GM18517 (cell line): ENCODE data around the gene RALGPS2.

ENCODE experiments used
- ATAC-seq: cut with Tn5 transposase; IDR thresholded peaks from one replicate; pipeline ENCODE4 v1.9.1; 2021; ENCODE audit warnings: mild to moderate bottlenecking, moderate library complexity; ENCODE audit not compliant: unreplicated experiment

RALGPS2 gene

DNA sequence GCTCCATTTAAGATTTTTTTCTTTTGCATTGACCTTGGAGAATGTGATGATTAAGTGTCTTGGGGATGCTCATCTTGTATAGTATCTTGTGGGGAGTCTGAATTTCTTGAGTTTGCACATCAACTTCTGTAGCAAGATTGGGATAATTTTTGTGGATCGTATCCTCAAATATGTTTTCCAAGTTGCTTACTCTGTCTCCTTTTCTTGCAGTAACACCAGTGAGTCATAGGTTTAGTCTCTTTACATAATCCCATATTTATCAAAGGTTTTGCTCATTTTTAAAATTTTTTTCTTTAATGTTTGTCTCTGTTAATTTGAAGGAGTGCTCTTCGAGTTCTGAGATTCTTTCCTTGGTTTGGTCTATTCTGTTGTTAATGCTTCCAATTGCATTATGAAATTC, 187.6 kb downstream of the RALGPS2 start:
- ATAC-seq = no peak

DNA sequence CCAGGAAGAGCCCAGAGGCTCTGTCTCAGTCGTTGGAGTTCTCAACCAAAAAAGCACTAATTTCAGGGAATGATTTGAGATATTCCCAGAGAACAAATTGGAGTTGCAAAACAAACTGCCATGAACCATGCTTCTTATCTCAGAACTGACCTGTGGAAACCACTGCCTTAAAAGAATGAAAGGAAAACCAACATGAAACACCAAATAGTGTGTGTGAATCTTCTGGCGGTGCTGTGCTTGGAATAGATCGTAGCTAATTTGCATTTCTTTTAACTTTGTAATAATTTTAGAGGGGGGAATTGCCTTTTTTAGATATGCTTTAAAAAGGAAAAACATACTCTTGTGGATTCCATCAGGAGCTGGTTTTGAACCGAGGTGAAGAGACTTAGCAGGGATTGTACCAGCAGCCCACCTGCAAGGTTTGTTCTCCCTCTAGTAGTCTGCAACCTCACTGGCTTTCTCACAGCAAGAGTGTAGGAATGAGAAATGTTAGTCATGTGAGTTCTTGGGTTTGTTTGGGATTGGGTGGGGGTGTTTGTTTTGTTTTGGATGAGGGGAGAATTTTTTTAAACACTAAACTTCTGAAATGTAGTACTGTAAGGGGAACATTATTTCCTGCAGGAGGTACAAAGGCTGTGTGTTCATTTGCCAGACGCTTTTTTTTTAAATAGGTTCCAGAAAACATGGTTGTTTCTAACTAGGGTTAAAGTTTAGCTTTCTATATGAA, 191.6 kb downstream of the RALGPS2 start:
- no peak for ATAC-seq

DNA sequence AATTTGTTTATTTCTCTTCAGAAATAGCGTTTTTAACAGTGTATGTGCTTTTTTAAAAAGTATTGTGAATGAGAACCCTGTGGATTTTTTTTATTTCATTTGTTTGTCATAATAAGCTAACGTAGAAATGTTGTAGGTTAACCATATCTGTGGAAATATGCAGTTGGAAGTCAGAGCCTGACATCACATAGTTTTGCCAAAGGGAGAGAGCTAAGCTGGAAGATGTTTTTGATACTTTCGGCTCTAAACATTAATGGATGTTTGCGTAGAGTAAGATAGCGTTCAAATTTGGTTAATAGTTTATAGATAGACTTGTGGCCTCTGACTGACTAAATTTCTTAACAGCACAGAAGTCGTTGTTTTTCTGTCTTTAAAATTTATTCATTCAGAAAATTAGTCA, 193.3 kb downstream of the RALGPS2 start:
- no peak for ATAC-seq

DNA sequence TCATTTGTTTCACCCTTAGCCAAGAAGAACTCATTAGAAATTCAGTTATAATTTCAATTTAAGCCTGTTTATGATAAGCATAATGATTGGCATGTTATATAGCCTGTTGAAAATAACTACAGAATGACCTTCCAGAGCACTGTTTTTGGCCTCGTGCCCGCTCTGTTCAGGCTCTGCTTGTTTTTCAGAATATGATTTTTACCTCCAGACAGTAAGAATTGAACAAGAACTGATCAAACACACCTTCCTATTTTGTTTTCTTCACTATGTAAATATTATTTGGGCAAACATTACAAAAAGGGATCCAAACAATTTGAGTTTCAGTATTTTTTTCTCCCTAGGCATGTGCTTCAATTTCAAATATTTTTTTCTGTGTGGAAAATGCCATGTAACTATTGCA, 193.9 kb downstream of the RALGPS2 start:
- ATAC-seq = no peak

DNA sequence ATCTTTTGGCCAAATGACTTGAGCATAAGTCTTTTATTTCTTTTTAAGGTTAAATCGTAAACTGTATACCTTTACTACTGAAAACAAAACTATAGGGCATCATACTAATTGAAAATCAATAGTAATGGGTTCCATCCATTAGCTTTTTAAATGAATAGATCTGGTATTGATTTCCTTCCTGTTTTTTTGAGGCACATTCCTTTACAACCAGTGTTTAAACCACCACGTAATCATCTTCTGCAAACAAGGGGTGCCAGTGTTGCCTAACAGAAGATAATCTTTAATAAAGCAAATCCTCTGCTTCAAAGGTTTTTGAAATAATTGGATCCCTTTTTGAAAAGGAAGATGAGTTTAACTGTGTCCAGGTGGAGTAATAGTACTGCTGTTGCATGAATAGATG, 194.5 kb downstream of the RALGPS2 start:
- no peak for ATAC-seq

DNA sequence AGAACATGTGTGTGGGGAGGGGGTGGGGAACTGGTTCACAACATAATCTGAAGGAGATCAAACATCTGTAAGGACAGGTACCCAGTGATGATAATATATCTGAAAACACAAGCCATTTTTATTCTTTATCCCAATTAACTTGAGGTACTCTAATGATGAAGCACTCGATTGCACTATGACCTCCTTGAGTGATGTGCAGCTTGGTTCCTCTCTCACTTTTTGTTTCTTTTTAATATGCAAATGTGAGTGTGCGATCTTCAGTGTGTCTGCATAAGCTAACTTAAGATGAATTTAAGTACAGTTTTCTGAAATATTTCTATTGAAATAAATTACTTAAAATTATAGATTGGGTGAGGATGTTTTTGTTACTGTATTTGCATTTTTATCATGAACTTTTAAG, 196.5 kb downstream of the RALGPS2 start:
- ATAC-seq = peak; percentile 72

DNA sequence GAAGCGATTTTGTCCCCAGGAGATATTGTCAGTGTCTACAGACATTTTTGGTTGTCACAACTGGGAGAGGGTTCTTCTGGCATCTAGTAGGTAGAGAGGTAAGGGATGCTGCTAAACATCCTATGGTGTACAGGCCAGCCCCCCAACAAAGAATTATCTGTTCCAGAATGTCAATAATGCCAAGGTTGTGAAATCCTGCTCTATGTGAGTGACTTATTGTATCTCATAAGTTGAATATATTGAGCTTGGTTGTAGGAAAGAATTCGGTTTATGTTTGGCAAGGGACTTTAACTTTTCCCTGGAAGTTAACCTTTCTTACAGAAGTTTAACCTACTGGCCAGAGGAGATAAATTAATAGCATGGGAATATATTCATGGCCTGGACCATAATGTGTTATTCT, 198.5 kb downstream of the RALGPS2 start:
- no peak for ATAC-seq

DNA sequence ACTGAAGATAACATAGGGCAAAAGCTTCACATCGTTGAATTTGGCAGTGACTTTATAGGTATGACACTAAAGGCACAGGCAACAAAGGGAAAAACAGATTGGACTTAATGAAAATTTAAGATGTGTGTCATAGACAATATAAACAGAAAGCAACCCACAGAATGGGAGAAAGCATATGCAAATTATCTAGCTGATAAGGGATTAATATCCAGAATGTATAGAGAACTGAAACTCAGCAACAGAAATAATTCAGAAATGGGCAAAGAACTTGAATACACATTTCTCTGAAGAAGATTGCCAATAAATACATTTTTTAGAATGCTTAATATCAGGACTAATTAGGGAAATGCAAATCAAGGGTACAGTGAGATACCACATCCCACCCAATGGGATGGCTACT, 201.0 kb downstream of the RALGPS2 start:
- ATAC-seq = no peak

DNA sequence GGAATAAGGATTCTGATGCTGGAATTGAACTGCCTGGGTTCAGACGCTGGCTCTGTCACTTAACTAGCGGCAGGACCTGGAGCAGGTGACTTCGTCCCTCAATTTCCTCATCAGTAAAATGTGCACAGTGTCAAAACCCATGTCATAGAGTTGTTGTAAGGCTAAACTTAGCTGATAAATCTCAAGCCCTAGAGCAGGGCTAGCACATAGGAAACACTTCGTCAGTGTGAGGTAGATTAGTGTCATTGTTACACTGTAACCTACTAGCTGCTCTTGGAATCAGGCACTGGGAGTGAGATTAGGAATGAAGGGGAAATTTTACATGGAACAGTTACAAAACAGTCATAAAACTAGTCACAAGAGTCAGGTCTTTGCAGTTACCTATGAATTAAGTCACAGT, 202.0 kb downstream of the RALGPS2 start:
- no peak for ATAC-seq

DNA sequence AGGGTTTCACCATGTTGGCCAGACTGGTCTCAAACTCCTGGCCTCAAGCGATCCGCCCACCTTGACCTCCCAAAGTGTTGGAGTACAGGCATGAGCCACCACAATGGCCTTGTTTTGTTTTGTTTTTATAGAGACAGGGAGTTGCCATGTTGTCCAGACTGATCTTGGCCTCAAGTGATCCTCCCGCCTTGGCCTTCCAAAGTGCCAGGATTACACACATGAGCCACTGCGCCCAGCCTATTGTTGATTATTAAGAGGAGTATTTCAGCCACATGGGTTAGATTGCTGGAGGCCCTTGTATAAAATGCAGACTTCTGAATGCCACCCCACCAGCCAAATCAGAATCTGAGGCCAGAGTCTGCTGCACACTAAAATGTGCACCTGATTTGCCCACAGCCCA, 203.0 kb downstream of the RALGPS2 start:
- no peak for ATAC-seq

DNA sequence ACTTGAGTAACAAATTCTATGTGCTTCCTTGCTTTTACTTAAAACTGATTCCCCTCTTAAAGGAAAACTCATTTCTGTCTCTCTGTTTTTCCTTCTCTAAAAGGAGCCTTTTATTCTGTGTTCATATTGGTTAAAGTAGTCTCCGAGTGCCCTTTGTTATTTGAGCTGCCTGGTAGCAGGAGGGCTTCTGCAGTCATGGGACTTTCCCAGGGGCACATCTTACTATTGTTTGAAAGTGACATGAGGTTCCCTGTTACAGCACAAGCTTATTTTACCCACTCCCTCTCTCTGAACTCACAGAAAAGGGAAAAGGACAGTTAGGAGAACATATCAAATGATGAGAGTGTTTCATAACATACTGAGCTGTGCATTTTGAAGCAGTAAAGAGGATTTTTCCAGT, 203.9 kb downstream of the RALGPS2 start:
- ATAC-seq = no peak

DNA sequence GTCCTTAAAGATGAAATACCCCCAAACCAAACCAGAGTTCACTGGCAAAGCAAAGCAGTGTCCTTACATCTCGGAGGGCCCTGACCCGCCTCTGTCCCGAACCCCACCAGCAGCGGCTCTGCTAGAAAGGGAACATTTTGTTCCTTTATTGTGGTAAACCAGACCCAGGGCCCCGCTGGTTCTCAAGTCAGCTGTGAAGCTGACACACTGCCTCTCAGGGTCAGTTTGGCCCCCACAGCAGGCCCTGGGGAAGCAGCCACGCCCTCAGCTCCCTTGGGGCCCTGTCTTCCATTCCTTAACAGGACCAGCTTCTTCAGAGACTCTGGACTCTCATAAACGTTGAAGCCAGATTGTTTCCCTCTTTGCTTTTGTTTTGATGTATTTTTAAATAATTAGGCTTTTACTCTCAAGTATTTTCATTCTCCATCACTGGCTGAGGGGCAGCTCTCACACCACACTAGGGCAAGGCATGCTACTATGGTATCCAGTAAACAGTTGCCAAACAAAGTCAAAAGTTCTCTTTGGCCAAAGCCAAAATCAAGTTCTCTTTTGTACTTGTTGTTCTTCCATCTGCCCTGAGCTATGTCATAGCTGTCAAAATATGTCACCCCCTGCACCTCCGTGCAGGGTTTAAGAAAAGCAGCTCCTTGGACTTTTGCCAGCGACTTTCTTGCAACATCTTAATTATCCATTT, 207.0 kb downstream of the RALGPS2 start:
- no peak for ATAC-seq

DNA sequence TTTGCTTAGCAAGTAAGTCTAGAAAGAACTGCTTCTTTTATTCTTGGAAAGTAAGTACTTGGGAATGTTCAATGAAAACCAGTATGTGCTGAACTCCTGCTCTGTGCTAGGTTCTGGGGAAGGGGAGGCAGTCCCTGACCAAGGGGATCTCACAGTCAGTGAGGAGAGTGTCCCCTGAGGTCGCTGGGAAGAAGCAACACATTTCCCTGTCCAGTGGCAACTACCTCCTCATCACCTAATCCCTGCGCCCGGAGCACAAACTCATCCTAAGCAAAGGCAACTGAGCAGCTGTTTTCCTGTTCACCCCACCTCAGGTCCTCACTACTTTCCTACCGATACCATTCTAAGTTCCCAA, 207.5 kb downstream of the RALGPS2 start:
- no peak for ATAC-seq

DNA sequence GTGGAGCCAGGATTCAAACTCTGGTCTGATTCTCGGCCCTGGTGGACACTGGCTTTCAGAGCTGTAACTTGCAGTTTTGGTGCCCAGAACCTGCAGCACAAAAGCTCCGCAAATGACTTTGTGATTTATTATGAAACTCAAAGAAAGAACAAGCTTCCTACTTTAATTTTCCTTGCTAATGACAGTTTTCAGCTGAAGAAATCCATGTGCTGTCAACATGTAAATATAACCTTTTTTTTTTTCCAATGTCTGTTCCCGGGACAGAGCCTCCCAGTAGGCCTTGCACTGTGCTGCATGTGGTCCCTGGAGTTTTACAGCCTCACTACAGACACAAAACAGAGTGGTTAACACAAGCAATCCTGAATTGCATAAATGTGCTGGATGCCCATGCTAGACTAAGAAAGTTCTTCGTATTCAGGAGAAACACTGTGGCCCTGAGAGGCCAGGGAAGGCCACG, 208.1 kb downstream of the RALGPS2 start:
- ATAC-seq = no peak

DNA sequence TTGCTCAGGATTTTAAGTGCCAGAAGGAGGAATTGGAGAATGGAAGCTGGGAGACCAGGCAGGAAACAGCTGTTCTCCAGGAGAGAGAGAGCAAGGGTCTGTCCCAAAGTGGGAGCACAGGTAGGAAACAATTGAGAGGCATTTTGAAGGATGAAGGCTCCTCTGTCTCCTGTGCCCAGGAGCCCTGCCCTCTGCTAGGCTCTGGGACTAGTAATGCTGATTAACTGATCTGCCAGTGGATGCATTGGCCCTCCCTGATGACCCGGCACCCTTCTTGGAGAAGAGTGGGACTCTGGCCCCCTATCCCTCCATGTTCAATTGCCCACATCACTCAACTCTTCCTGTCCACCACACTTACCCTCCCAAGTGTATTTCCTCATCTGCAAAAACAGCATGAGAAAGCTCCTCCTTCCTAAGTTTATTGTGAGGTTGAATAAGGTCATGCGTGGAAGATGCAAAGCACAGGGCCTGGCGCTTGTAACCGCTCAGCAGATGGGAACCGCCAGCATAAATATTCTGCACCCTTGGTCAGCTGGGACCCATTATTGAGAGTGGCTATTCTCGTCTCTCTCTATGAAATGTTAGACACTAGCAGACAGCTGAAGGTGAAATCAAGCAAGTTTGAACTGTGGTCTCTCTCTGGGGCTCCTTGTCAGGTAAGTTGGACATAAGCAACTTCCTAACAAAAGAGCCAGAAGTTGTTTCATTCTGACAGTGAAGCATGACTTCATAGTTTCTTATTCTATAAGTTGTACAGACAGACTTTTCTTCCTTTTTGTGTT, 208.9 kb downstream of the RALGPS2 start:
- ATAC-seq = no peak

DNA sequence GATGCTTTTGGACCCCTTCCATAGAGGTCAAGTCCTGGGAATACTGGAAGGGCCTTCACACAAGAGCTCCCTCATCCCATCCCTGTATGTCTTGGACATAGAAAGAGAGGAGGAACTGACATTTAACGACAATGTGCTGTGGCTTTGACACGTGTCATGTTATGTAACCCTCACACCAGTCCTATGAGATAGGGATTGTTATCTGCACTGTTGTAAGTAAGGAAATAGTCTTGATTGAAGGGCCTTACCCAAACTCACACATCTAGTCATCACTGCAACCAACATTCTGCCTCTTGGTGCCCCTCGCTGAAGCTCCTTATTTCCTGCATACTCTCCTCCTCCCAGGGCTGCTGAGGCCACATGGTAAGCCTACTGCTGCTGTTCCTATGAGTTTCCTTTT, 209.5 kb downstream of the RALGPS2 start:
- ATAC-seq = no peak

DNA sequence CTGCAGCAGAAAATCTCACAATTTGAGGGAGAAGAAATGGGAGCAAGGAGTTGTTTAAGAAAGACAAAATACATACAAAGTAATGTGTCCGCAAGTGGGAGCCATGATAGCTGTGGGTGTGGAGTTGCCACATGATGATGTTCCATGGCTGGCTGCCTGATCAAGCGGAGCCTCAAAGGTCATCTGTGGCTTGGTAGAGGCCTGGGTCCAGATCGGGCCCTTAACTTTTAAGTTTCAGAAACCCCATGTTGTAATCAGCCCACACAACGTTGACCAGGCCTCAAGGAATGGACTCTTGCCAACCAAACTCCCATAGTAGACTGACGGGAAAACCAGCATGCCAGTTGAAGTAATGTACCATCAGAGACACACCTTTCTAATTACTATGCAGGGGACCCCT, 210.6 kb downstream of the RALGPS2 start:
- no peak for ATAC-seq

DNA sequence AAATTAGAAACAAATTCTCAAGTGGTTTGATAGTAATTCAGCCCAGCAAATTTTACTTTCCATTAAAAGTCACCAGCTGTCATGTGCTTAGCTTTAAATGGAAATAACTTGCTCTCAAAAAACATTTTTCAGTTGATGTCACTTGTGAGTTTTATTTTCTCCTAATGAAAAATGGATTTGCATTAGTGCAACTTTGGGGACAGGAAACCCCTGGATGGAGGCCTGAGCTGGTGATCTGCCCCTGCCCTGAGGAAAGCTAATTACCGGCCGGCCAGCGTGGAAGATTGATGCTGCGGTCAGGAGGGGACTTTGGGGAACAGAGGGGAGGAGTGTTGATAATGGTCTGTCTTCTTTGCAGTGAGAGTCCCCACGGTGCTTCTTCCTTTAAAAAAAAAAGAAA, 212.7 kb downstream of the RALGPS2 start:
- ATAC-seq = no peak

DNA sequence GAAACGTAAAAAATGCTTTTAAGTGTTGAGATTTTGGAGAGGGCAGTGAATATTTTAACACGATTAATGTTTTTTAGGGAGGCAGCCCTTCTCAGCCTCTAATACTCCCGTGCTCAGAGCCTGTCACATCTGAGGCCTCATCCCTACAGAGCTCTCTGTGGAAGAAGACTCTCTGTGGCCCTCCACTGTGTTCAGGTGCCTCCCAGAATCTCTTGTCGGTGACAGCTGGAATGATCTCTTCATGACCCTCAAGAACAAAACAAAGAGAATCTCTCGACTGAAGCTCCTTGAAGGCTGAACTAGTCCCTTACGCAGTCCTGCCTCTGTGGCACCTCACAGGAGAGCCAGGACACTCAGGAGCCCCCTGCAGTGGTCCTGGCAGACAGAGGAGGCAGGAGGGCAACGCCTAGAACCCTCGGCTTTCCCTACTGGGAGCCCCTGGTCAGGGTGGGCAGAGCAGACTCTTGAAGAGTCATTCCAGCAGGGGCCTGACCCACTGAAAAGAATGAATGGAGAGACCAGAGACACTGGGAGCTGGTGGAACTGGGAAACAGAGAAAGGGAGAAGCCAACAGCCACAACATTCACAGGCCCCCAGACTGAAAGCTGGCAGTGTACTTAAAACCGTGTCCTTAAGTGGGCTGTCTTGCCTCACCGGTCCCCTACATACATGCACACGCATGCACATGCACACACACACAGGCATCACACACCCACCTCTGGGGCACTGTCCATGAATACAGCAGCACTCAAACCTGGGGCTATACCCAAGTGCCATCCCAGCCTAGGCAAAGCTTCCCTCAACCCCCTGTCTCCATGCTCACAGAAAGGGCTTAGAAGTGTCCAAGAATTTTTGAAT, 213.3 kb downstream of the RALGPS2 start:
- no peak for ATAC-seq

DNA sequence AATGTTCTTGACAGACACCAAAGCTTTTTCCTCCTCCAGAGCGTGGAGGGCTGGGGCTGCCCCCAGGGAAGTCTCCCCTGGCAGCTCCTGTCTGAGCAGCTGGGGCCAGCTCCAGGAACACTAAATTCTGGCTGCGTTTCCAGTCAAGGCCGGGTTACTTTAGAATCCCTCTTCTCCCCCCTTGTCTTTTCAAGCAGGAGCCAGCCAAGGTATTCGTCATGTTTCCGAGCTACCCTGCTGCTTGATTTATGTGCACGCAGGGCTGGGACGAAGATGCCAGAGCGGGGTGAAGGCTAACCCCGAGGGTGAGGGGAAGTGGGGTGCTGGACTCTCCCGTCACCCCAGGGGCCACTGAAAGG, 213.9 kb downstream of the RALGPS2 start:
- no peak for ATAC-seq
